Mesenchymal stem cell (in vitro differentiated cells and primary cell): ENCODE results near the gene PVALB.

ENCODE experiments used
- DNase-seq: peaks from one replicate; pipeline ENCODE4 v3.0.0-alpha.2; 2013
- H2AFZ ChIP-seq: one replicate; pipeline ENCODE4 v1.6.1; 2013; ENCODE audit warnings: low read depth, mild to moderate bottlenecking, control low read depth, inconsistent platforms, low read length, moderate library complexity
- H2AK5ac ChIP-seq: 2 replicates; pipeline ENCODE4 v1.6.1; 2013; ENCODE audit warnings: low read length, moderate library complexity, mild to moderate bottlenecking, inconsistent platforms; ENCODE audit not compliant: severe bottlenecking
- H2BK120ac ChIP-seq: one replicate; pipeline ENCODE4 v1.6.1; 2013; ENCODE audit warnings: low read depth, mild to moderate bottlenecking, inconsistent platforms, low read length, moderate library complexity
- H2BK12ac ChIP-seq, 2 experiments: one replicate each; pipeline ENCODE4 v1.6.1; 2013; ENCODE audit warnings: inconsistent platforms in 2 of 2, low read length in 2 of 2, mild to moderate bottlenecking in 2 of 2, moderate library complexity in 2 of 2, control low read depth in 1 of 2
- H2BK15ac ChIP-seq: one replicate; pipeline ENCODE4 v1.6.1; 2013; ENCODE audit warnings: mild to moderate bottlenecking, low read depth, inconsistent platforms; ENCODE audit not compliant: poor library complexity, severe bottlenecking
- H2BK5ac ChIP-seq: 2 replicates; pipeline ENCODE4 v1.6.1; 2013; ENCODE audit warnings: low read depth, mild to moderate bottlenecking, low read length, control low read depth, inconsistent platforms; ENCODE audit not compliant: poor library complexity, severe bottlenecking
- H3K14ac ChIP-seq, 2 experiments: one replicate each; pipeline ENCODE4 v1.6.1; 2013; ENCODE audit warnings: inconsistent platforms in 2 of 2, low read length in 2 of 2, control low read depth in 1 of 2, mild to moderate bottlenecking in 1 of 2, moderate library complexity in 1 of 2
- H3K18ac ChIP-seq, 2 experiments: one replicate each; pipeline ENCODE4 v1.6.1; 2013; ENCODE audit warnings: inconsistent platforms in 2 of 2, low read length in 2 of 2, control low read depth in 1 of 2, low read depth in 1 of 2, mild to moderate bottlenecking in 1 of 2
- H3K23ac ChIP-seq, 2 experiments: one replicate each; pipeline ENCODE4 v1.6.1; 2013; ENCODE audit warnings: inconsistent platforms in 2 of 2, low read length in 2 of 2, mild to moderate bottlenecking in 2 of 2, moderate library complexity in 2 of 2, control low read depth in 1 of 2
- H3K27ac ChIP-seq: 2 replicates; pipeline ENCODE4 v1.5.1; 2013; ENCODE audit warnings: mild to moderate bottlenecking, moderate library complexity, low read length, control low read depth, inconsistent platforms; ENCODE audit not compliant: poor library complexity, severe bottlenecking
- H3K27me3 ChIP-seq, 2 experiments: 2 replicates each; pipeline versions ENCODE4 v1.6.1 to v1.7.0; 2013; ENCODE audit warnings: low read length in 2 of 2, mild to moderate bottlenecking in 2 of 2, moderate library complexity in 2 of 2, control low read depth in 1 of 2, inconsistent platforms in 1 of 2; ENCODE audit not compliant: control insufficient read depth in 1 of 2, insufficient read depth in 1 of 2
- H3K36me3 ChIP-seq, 2 experiments: 2 replicates each; pipeline versions ENCODE4 v1.6.1 to v1.7.0; 2013; ENCODE audit warnings: low read length in 2 of 2, control low read depth in 1 of 2, inconsistent platforms in 1 of 2, low read depth in 1 of 2, mild to moderate bottlenecking in 1 of 2; ENCODE audit not compliant: insufficient read depth in 2 of 2, control insufficient read depth in 1 of 2
- H3K4ac ChIP-seq, 2 experiments: one replicate each; pipeline ENCODE4 v1.6.1; 2013; ENCODE audit warnings: inconsistent platforms in 2 of 2, low read length in 2 of 2, mild to moderate bottlenecking in 2 of 2, moderate library complexity in 2 of 2, control low read depth in 1 of 2, low read depth in 1 of 2
- H3K4me1 ChIP-seq: 2 replicates; pipeline ENCODE4 v1.6.1; 2013; ENCODE audit warnings: low read depth, low read length, control low read depth; ENCODE audit not compliant: control insufficient read depth, insufficient read depth
- H3K4me2 ChIP-seq: 2 replicates; pipeline ENCODE4 v1.6.1; 2013; ENCODE audit warnings: low read length, mild to moderate bottlenecking, inconsistent platforms; ENCODE audit not compliant: poor library complexity, severe bottlenecking
- H3K4me3 ChIP-seq, 2 experiments: 2 replicates each; pipeline versions ENCODE4 v1.5.1 to v1.7.0; 2013; ENCODE audit warnings: low read length in 2 of 2, mild to moderate bottlenecking in 2 of 2, control low read depth in 1 of 2, low read depth in 1 of 2; ENCODE audit not compliant: insufficient read depth in 1 of 2
- H3K79me1 ChIP-seq: replicated peaks from 2 replicates; pipeline ENCODE4 v1.6.1; 2013; ENCODE audit warnings: mild to moderate bottlenecking, control low read depth, low read length, inconsistent platforms; ENCODE audit not compliant: poor library complexity, severe bottlenecking
- H3K9ac ChIP-seq: 2 replicates; pipeline ENCODE4 v1.7.0; 2013; ENCODE audit warnings: mild to moderate bottlenecking, low read length, moderate library complexity
- H3K9me3 ChIP-seq: 2 replicates; pipeline ENCODE4 v1.7.0; 2013; ENCODE audit warnings: mild to moderate bottlenecking, low read length; ENCODE audit not compliant: control insufficient read depth
- H4K8ac ChIP-seq: one replicate; pipeline ENCODE4 v1.6.1; 2013; ENCODE audit warnings: inconsistent platforms, mild to moderate bottlenecking, low read length, moderate library complexity
- H4K91ac ChIP-seq: one replicate; pipeline ENCODE4 v1.6.1; 2013; ENCODE audit warnings: mild to moderate bottlenecking, low read length, inconsistent platforms
- WGBS: methylation state at CpG from one replicate; pipeline ENCODE4 v1.1.7; 2013; ENCODE audit warnings: mixed read lengths; 5-methylcytosine and 5-hydroxymethylcytosine counted together

The PVALB gene

GRCh38 chr22:36769541-36770512 lies 47.0 kb downstream of the PVALB start:
- no peak overlapping the region for H3K18ac ChIP-seq
- H3K23ac ChIP-seq, result no peak overlapping the region
- no peaks in the 10 kb centered on the region for H3K27me3 ChIP-seq
- no peak overlapping the region for H3K27ac ChIP-seq
- H3K14ac ChIP-seq, result no peak overlapping the region
- peaks cover 8% of the 10 kb centered on the region for H3K79me1 ChIP-seq
- H3K9me3 ChIP-seq, result no peaks in the 10 kb centered on the region
- no peak overlapping the region for H3K4me3 ChIP-seq
- H2BK120ac ChIP-seq, result no peak overlapping the region
- WGBS, result 82% methylated on average over 23 of the region's 23 CpGs
- no peak overlapping the region for H2BK12ac ChIP-seq
- H3K4me1 ChIP-seq, result peaks cover 7% of the 10 kb centered on the region
- no peak overlapping the region for H2AFZ ChIP-seq
- no peak overlapping the region for H2BK15ac ChIP-seq
- H3K4ac ChIP-seq, result no peak overlapping the region
- DNase-seq, result no peak
- no peak overlapping the region for H2AK5ac ChIP-seq
- H4K91ac ChIP-seq, result peak overlapping the region; percentile 53
- no peak overlapping the region for H3K9ac ChIP-seq
- no peak overlapping the region for H2BK5ac ChIP-seq
- peaks cover 26 to 34% of the 10 kb centered on the region in 2 experiments for H3K36me3 ChIP-seq
- no peak overlapping the region for H3K4me2 ChIP-seq
- H4K8ac ChIP-seq, result no peak overlapping the region

DNA sequence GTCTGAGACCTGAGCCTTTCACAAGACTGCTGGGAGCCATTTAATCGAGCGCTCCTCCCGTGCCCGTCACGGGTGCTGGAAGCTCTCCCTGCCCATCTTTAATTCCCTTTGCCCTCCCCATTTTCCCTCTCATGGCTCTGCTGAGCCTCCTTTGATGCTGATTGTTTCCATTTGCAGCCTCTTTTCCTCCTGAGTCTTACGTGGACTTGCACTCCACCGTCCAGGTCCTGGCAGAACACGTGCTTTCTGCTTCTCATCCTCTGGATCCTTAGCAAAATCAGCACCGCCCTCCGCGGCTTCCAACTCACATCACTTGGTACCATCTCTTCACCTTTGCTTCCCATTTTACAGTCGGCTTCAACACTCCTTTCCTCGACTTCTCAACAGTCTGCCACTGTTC lies 48.2 kb downstream of the PVALB start:
- no peak overlapping the region for H2BK12ac ChIP-seq
- H3K4ac ChIP-seq, result no peak overlapping the region
- H4K91ac ChIP-seq, result no peak overlapping the region
- H4K8ac ChIP-seq, result no peak overlapping the region
- no peak overlapping the region for H3K18ac ChIP-seq
- DNase-seq, result no peak
- H2BK15ac ChIP-seq, result no peak overlapping the region
- H3K9ac ChIP-seq, result no peak overlapping the region
- peaks cover 35 to 39% of the 10 kb centered on the region in 2 experiments for H3K36me3 ChIP-seq
- peaks cover 7% of the 10 kb centered on the region for H3K79me1 ChIP-seq
- no peaks in the 10 kb centered on the region for H3K9me3 ChIP-seq
- peaks cover 7% of the 10 kb centered on the region for H3K4me1 ChIP-seq
- H3K27me3 ChIP-seq, result no peaks in the 10 kb centered on the region
- H2AK5ac ChIP-seq, result no peak overlapping the region
- H2BK120ac ChIP-seq, result no peak overlapping the region
- H3K27ac ChIP-seq, result no peak overlapping the region
- H2AFZ ChIP-seq, result no peak overlapping the region
- H3K4me2 ChIP-seq, result no peak overlapping the region
- H2BK5ac ChIP-seq, result no peak overlapping the region
- no peak overlapping the region for H3K14ac ChIP-seq
- 94% methylated on average over 13 of the region's 13 CpGs for WGBS
- H3K23ac ChIP-seq, result no peak overlapping the region
- no peak overlapping the region for H3K4me3 ChIP-seq

GRCh38 chr22:36768141-36768540 lies 48.7 kb downstream of the PVALB start:
- Histone ChIP-seq H2AK5ac (no peak overlapping the region), H3K4me2 (no peak overlapping the region), H3K36me3 (peaks cover 37 to 44% of the 10 kb centered on the region in 2 experiments), H3K18ac (no peak overlapping the region), H2BK5ac (no peak overlapping the region), H3K23ac (no peak overlapping the region), H3K4me3 (no peak overlapping the region), H3K79me1 (peaks cover 6% of the 10 kb centered on the region), H3K27me3 (no peaks in the 10 kb centered on the region), H2BK15ac (no peak overlapping the region), H3K4ac (no peak overlapping the region), H3K27ac (no peak overlapping the region), H4K8ac (no peak overlapping the region), H2BK12ac (no peak overlapping the region), H3K9ac (no peak overlapping the region), H2AFZ (no peak overlapping the region), H2BK120ac (no peak overlapping the region), H3K9me3 (no peaks in the 10 kb centered on the region), H4K91ac (no peak overlapping the region), H3K4me1 (peaks cover 7% of the 10 kb centered on the region), H3K14ac (no peak overlapping the region)
- no peak for DNase-seq
- WGBS, result 92% methylated on average over 5 of the region's 5 CpGs

DNA sequence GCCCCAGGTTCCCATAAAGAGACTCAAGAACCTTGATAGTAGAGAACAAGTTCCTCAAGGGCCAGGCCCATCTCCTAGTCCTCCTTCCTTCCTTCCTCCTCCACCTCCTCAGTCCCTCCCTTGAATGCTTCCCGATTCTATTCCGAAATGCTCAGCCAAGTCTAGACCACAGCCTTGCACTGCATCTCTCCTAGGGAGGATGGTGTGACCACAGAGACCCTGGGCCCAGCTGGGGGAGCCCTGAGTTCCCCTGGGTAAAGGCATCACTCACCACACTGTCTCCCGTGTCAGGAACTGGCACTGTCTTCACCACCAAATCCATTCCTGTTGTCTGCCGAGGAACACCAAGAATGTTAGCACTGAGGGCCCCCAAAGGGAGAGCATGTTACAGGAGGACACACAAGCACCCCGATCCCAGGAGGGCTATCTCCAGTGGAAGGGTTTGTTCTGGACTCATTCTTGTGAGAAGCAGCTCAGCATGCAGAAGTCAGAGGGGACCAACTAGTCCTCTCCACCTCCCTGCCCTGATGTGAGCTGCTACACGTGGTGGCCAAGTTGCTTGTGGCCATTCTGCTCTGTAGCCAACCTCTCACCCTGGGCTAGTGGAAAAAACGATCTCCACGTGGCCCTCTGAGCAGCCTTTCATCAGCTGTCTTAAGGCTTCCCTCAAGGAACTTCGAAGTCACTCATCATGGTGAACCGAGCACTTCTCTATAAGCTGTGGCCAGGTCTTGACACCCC lies 49.6 kb downstream of the PVALB start:
- whole genome bisulfite sequencing, result 88% methylated on average over 10 of the region's 10 CpGs
- Histone ChIP-seq H3K4ac (no peak overlapping the region), H3K18ac (no peak overlapping the region), H3K27ac (no peak overlapping the region), H3K36me3 (peaks cover 43 to 48% of the 10 kb centered on the region in 2 experiments), H3K4me3 (peak overlapping the region in 1 of 2 experiments; percentile 10), H3K79me1 (peaks cover 6% of the 10 kb centered on the region), H2BK15ac (no peak overlapping the region), H3K4me1 (peaks cover 7% of the 10 kb centered on the region), H3K27me3 (no peaks in the 10 kb centered on the region), H2AFZ (no peak overlapping the region), H2BK12ac (no peak overlapping the region), H4K8ac (no peak overlapping the region), H2BK5ac (no peak overlapping the region), H3K9ac (no peak overlapping the region), H3K23ac (no peak overlapping the region), H4K91ac (no peak overlapping the region), H2BK120ac (no peak overlapping the region), H3K4me2 (no peak overlapping the region), H3K14ac (no peak overlapping the region), H3K9me3 (no peaks in the 10 kb centered on the region), H2AK5ac (no peak overlapping the region)
- DNase-seq, result no peak
